ENCODE data around the gene ERV3-1. TPM values are rescaled to one million over a fixed set of nuclear protein-coding genes. Genes with fewer than 3 reads are reported as not detected.

ERV3-1 gene
- total and polyA plus RNA-seq, 2 donors (not counting 1 experiment from before 2014, with no cell fraction given), result 13.7 to 30.7 TPM

GRCh38 chr7:64997164-64997908, 9.2 kb downstream of the ERV3-1 start:
- Histone ChIP-seq H3K9me3 (ENCODE audit: control extremely low read depth in 1 of 3, control insufficient read depth in 2 of 3, insufficient read depth in 1 of 3, low read length in 2 of 3) (peaks cover 1 to 88% (median 86%) of the 10 kb centered on the region in 3 donors), H3K4me3 (ENCODE audit: control extremely low read depth in 1 of 5, extremely low read depth in 1 of 5, insufficient read depth in 1 of 5, low read depth in 2 of 5, low read length in 4 of 5) (no peak overlapping the region), H3K9ac (ENCODE audit: low read length) (no peak overlapping the region), H3K79me2 (ENCODE audit: control insufficient read depth, insufficient read depth, low read length) (peaks cover 30% of the 10 kb centered on the region), H4K20me1 (ENCODE audit: control insufficient read depth, insufficient read depth, low read length, poor library complexity, severe bottlenecking) (no peaks in the 10 kb centered on the region), H3K27me3 (replicated peaks in 1 of 4; ENCODE audit: control extremely low read depth in 1 of 4, control insufficient read depth in 3 of 4, insufficient read depth in 4 of 4, low read length in 3 of 4) (no peaks in the 10 kb centered on the region), H3K36me3 (replicated peaks in 1 of 2; ENCODE audit: control extremely low read depth in 1 of 2, control insufficient read depth in 1 of 2, extremely low read depth in 1 of 2, insufficient read depth in 2 of 2, low read length in 1 of 2) (peaks cover 0 to 21% of the 10 kb centered on the region in 2 experiments), H2AFZ (ENCODE audit: insufficient read depth, low read depth, low read length, poor library complexity, severe bottlenecking) (no peak overlapping the region), H3K4me2 (replicated peaks; ENCODE audit: low read depth, low read length, poor library complexity, severe bottlenecking) (no peak overlapping the region), H3K27ac (ENCODE audit: low read length in 2 of 2) (no peak overlapping the region), H3K4me1 (ENCODE audit: control insufficient read depth in 2 of 2, insufficient read depth in 2 of 2, low read length in 2 of 2) (peaks cover 21 to 34% of the 10 kb centered on the region in 2 donors)
- ChIA-PET POLR2A (no interaction called here), CTCF (interaction anchor here (1.0 kb wide), 1 partner anchor 310 kb away, joined by 3 read pairs; no protein-coding TSS in a partner anchor)
- H3K27me3 Mint-ChIP-seq, result no peaks in the 10 kb centered on the region
- ATAC-seq (ENCODE audit: low read depth), result no peak
- intact Hi-C loops (cut with micrococcal nuclease), result loop anchor here (2.0 kb wide), 1 partner anchor 13 kb away; no protein-coding TSS in a partner anchor
- WGBS (ENCODE audit: insufficient coverage), result over 99% methylated on average over 10 of the region's 12 CpGs
- H3K27ac Mint-ChIP-seq, result no peak overlapping the region
- H3K9me3 Mint-ChIP-seq (ENCODE audit: insufficient read depth), result peaks cover 24% of the 10 kb centered on the region
- H3K4me3 Mint-ChIP-seq, result no peak overlapping the region
- no peak for DNase-seq
- TF ChIP-seq EZH2 (IDR thresholded peaks at IDR 0.05; ENCODE audit: borderline replicate concordance, insufficient read depth, low read depth, low read length, poor library complexity, severe bottlenecking) (no peak), CTCF (IDR thresholded peaks at IDR 0.05) (no peak)
- peaks cover 33% of the 10 kb centered on the region for H3K4me1 Mint-ChIP-seq

- Mint-ChIP-seq H3K4me3 (no peak overlapping the region), H3K27ac (no peak overlapping the region), H3K27me3 (no peaks in the 10 kb centered on the region), H3K4me1 (peaks cover 27% of the 10 kb centered on the region), H3K9me3 (ENCODE audit: insufficient read depth) (peaks cover 29% of the 10 kb centered on the region)
- ChIA-PET CTCF (no interaction called here), POLR2A (no interaction called here)
- no peaks in the 10 kb centered on the region for H4K20me1 ChIP-seq (ENCODE audit: control insufficient read depth, insufficient read depth, low read length, poor library complexity, severe bottlenecking)
- no peak for ATAC-seq (ENCODE audit: low read depth)
- peaks cover 19% of the 10 kb centered on the region for H3K79me2 ChIP-seq (ENCODE audit: control insufficient read depth, insufficient read depth, low read length)
- TF ChIP-seq EZH2 (IDR thresholded peaks at IDR 0.05; ENCODE audit: borderline replicate concordance, insufficient read depth, low read depth, low read length, poor library complexity, severe bottlenecking) (no peak), CTCF (IDR thresholded peaks at IDR 0.05) (no peak)
- no peak overlapping the region for H3K4me3 ChIP-seq (ENCODE audit: control extremely low read depth in 1 of 5, extremely low read depth in 1 of 5, insufficient read depth in 1 of 5, low read depth in 2 of 5, low read length in 4 of 5)
- no peak overlapping the region for H3K9ac ChIP-seq (ENCODE audit: low read length)
- H3K4me1 ChIP-seq (ENCODE audit: control insufficient read depth in 2 of 2, insufficient read depth in 2 of 2, low read length in 2 of 2), result peaks cover 21 to 30% of the 10 kb centered on the region in 2 donors
- H3K9me3 ChIP-seq (ENCODE audit: control extremely low read depth in 1 of 3, control insufficient read depth in 2 of 3, insufficient read depth in 1 of 3, low read length in 2 of 3), result peaks cover 1 to 91% (median 87%) of the 10 kb centered on the region in 3 donors
- no peak for DNase-seq
- no peaks in the 10 kb centered on the region for H3K27me3 ChIP-seq (replicated peaks in 1 of 4; ENCODE audit: control extremely low read depth in 1 of 4, control insufficient read depth in 3 of 4, insufficient read depth in 4 of 4, low read length in 3 of 4)
- no CpG with 5 or more reads among the region's 2 CpGs for WGBS (ENCODE audit: insufficient coverage)
- no peak overlapping the region for H2AFZ ChIP-seq (ENCODE audit: insufficient read depth, low read depth, low read length, poor library complexity, severe bottlenecking)
- H3K4me2 ChIP-seq (replicated peaks; ENCODE audit: low read depth, low read length, poor library complexity, severe bottlenecking), result no peak overlapping the region
- no peak overlapping the region for H3K27ac ChIP-seq (ENCODE audit: low read length in 2 of 2)
- intact Hi-C loops (cut with micrococcal nuclease), result loop anchor here (2.0 kb wide), 1 partner anchor 14 kb away; no protein-coding TSS in a partner anchor
- H3K36me3 ChIP-seq (replicated peaks in 1 of 2; ENCODE audit: control extremely low read depth in 1 of 2, control insufficient read depth in 1 of 2, extremely low read depth in 1 of 2, insufficient read depth in 2 of 2, low read length in 1 of 2), result peaks cover 0 to 18% of the 10 kb centered on the region in 2 experiments
These were observed 10.2 kb downstream of the ERV3-1 start for GRCh38 chr7:64996305-64996704.
